Brain microvascular endothelial cell (primary cell): Measurements from ENCODE around the gene PLEKHG5.

Source experiments
- DNase-seq: peaks from one replicate; pipeline ENCODE4 v3.0.0-alpha.2; 2020
- H3K27ac ChIP-seq: fragments of 250-450 bp; sonication (Bioruptor Pico); 2 replicates; pipeline ENCODE4 v1.5.1; 2020; ENCODE audit warnings: mild to moderate bottlenecking, moderate library complexity
- H3K27me3 ChIP-seq: fragments of 250-450 bp; sonication (Bioruptor Pico); replicated peaks from 2 replicates; pipeline ENCODE4 v1.5.1; 2020; ENCODE audit warnings: mild to moderate bottlenecking
- H3K36me3 ChIP-seq: fragments of 250-450 bp; sonication (Bioruptor Pico); replicated peaks from 2 replicates; pipeline ENCODE4 v1.5.1; 2020; ENCODE audit warnings: mild to moderate bottlenecking
- H3K4me3 ChIP-seq: 2 replicates; pipeline ENCODE4 v1.5.1; 2011; ENCODE audit warnings: low read depth, mild to moderate bottlenecking, control low read depth, low read length, moderate library complexity
- CTCF ChIP-seq: IDR thresholded peaks from 2 replicates; pipeline ENCODE4 v1.5.1; 2011; ENCODE audit warnings: low read depth, mild to moderate bottlenecking, moderate library complexity, low read length, control low read depth, inconsistent platforms; ENCODE audit errors: missing control alignments
- in situ Hi-C: cut with HindIII; loops from 2 replicates; pipeline ENCODE4 v1.10.0; 2017; ENCODE audit warnings: low sequenced_read_pairs, low pct_ligation_motif_present

Gene PLEKHG5

DNA sequence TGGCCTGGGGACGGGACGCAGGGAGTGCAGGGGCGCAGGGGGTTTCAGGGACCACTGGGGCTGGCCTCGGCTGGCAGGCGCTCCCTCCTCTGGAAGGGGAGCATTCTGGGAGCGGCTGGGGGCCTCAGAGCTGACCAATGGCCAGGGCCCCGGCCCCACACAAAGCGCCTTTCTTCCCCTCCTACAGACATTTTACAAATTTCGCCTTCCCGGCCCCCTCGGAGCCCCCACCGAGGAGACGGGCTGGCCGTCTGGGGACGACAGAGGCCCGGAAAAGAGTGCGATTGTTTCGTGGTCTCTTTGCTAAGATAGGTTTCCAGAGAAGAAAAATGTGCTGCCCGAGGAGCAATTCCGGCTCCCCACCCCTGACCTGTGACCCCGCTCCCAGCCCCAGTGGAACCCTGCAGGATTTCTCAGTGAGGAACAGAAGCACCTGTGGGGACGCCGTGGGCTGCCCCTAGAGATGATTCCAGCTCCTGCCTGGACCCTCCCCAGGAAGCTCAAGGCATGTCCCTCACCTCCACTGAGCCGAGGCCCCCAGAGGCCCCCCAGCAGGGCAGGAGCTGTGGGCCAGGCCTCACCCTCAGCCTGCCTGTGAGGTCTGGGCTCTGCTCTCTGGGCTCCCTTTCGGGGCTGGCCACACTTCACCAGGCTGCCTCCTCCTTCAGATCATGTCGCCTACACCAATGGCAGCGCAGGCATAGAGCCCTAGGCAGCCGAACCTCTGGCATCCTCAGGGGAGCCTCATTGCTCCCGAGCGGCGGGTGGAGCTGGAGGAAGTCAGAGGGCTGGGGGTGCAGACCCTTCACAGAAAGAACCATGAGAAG, 15.0 kb upstream of the PLEKHG5 start:
- Histone ChIP-seq H3K27me3 (no peaks in the 10 kb centered on the region), H3K4me3 (no peak overlapping the region), H3K36me3 (no peaks in the 10 kb centered on the region), H3K27ac (no peak overlapping the region)
- in situ Hi-C loops: no loop called here
- no peak for DNase-seq
- no peak for TF ChIP-seq CTCF

DNA sequence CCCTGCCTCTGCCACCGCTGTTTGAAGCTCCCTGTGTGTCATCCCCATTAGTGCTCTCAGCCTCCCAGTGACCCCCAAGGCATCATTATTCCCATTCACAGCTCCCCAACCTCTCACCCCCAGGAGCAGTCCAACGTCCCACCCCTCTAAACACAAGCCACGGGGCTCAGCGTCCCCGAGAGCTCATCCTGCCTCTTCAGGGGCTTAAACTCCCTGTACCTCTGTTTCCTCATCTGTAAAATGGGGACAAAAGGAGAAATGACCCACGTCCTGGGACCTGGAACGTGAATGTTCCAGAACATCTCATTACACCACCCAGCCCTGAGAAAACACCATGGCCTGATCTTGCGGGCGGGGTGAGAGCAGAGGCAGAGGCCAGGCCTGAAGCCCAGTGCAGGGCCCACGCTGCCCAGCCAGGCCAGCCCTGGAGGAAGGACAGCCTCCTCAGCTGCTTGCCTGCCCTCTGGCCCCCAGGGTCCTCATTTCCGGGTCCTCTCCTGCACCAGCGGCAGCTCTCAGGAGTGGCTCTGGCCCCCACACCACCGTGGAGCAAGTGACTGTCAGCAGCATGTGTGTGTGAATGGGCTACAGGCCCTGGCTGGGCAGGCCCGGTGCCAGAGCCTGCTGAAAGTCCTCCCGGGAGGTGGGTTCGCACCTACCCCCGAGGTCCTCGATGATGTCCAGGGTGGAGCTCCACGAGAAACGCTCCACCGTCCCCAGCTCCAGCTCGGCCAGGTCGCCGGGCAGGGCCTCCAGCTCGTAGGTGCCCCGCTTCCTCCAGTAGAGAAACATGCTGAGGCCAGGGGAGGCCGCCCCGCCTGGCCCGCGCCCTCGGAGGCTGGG, 14.1 kb upstream of the PLEKHG5 start:
- H3K27me3 ChIP-seq: no peaks in the 10 kb centered on the region

DNA sequence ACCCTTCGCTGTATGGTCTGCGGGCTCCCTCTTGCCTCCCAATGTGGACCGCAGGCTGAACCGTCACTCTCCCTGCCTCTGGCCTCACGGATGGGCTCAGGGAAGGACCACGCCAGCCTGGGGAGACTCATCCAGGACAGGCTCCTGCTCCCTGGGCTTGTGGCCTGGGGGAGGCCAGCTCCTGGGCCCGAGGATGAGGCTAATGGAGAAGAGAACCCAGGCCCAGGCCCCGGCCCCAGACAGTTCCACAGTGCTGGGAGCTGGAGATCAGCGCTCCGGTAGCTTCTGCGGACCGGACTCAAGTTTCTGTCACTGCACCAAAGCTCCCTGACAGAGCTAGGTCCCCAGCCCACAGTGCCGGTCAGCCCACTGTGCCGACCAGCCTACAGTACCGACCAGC, 13.4 kb upstream of the PLEKHG5 start:
- Histone ChIP-seq H3K27ac (no peak overlapping the region), H3K27me3 (no peaks in the 10 kb centered on the region), H3K36me3 (no peaks in the 10 kb centered on the region), H3K4me3 (no peak overlapping the region)
- in situ Hi-C loops: no loop called here
- DNase-seq: no peak
- TF ChIP-seq CTCF: no peak

More for the DNA sequence above, 14.1 kb upstream of the PLEKHG5 start:
- in situ Hi-C loops: no loop called here
- DNase-seq: no peak
- Histone ChIP-seq H3K36me3 (no peaks in the 10 kb centered on the region), H3K27ac (no peak overlapping the region), H3K4me3 (no peak overlapping the region)
- TF ChIP-seq CTCF: no peak

DNA sequence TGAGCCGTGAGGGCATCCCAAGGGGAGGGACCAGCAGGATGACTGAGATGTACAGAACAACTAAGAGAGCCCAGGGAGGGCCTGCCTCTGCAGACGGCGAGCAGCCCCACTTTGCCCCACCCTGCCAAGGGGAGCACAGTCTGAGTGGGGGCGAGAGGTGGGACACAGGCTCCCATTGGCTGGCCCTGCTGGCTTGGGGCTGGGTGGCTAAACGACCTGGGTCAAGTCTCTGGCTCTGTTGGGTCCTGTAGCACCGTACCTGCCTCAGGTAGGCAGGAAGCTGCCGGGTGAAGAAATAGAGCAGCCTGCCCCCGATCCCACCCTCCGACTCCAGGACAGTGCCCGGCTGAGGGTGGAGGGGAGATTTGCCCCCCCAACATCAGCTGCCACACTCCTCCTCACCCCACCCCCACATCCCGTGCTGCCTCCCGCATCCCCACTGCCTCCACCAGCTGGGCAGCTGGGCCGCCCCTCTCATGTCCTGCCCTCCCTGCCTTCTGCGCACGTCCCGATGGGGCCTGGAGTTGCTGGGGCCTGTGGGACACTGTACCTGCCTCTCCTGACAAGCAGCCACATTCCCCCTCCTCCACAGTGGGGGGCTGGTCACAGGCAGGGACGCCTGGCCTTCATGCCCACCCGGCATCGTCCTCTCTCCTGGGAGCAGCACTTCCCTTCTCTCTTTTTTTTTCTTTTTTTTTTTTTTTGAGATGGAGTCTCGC, 12.6 kb upstream of the PLEKHG5 start:
- in situ Hi-C loops: no loop called here
- H3K27me3 ChIP-seq: no peaks in the 10 kb centered on the region

More for the DNA sequence above, 12.6 kb upstream of the PLEKHG5 start:
- H3K27ac ChIP-seq: no peak overlapping the region
- no peak for TF ChIP-seq CTCF
- H3K36me3 ChIP-seq: no peaks in the 10 kb centered on the region
- DNase-seq: no peak
- H3K4me3 ChIP-seq: no peak overlapping the region
